ENCODE results near the gene TMEM138.
A peak's percentile ranks its signal among the peaks of the same experiment; 100 is the strongest.

The TMEM138 gene

DNA sequence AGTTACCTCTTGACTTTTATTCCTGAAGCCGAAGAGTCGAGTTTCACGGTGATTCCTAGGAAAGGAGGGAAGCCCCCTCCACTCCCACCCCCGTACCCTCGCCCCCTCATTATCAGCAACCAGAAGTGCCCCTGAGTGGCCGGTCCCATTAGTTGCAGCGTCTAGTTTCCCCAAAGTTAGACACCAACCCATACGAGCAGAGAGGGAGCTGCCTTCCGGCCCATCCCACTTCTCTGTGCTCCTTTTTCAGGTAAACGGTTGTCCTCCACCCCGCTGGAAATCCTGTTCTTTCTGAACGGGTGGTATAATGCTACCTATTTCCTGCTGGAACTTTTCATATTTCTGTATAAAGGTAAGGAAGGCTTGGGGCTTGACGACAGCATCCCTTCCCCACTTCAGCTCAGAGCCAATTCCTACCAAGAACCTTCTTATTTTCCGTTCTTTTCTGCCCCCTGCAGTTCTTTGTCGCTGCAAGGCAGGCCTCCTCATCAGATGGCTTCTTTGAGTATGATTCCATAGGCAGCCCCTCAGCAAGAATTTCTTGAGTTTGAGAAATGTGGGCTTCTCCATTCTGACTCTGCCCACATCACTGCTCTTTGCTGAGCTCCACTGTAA, 30.9 kb downstream of the TMEM138 start:
- CTCF ChIA-PET, result interaction anchor here (0.8 to 10.6 kb wide), 18 partner anchors 9 to 138 kb away, joined by 3 to 98 read pairs (median 4); partner anchors contain the start of genes CYB561A3 and TMEM138
- peak; percentile 45 for DNase-seq (ENCODE audit: extremely low spot score)
- TF ChIP-seq, protein P1, sequence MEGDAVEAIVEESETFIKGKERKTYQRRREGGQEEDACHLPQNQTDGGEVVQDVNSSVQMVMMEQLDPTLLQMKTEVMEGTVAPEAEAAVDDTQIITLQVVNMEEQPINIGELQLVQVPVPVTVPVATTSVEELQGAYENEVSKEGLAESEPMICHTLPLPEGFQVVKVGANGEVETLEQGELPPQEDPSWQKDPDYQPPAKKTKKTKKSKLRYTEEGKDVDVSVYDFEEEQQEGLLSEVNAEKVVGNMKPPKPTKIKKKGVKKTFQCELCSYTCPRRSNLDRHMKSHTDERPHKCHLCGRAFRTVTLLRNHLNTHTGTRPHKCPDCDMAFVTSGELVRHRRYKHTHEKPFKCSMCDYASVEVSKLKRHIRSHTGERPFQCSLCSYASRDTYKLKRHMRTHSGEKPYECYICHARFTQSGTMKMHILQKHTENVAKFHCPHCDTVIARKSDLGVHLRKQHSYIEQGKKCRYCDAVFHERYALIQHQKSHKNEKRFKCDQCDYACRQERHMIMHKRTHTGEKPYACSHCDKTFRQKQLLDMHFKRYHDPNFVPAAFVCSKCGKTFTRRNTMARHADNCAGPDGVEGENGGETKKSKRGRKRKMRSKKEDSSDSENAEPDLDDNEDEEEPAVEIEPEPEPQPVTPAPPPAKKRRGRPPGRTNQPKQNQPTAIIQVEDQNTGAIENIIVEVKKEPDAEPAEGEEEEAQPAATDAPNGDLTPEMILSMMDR (IDR thresholded peaks at IDR 0.05; ENCODE audit: control extremely low read depth, extremely low read depth, low read depth, missing control alignments), result peak; percentile 38
- POLR2A ChIA-PET, result interaction anchor here (0.6 to 1.9 kb wide), 3 partner anchors 15 to 42 kb away, joined by 3 to 7 read pairs (median 6); partner anchors contain the start of genes CYB561A3 and TMEM138

DNA sequence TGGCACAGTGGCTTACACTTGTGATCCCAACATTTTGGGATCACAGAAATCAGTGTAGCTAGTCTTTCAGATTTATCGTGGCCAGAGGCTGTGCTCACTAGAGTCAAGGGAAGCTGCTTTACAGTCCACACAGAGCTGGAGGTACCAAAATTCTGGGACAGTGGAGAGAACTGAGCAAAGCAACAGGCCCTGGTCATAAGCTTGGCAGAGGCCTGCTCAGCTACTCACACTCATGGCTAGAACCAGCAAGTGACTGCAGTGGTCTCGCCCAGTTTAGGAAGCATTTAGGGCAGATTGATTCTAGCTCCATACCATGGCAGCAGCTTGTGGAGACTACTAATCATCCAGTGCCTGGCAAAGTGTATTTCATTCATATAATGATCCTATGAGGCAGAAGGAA, 39.0 kb downstream of the TMEM138 start:
- DNase-seq (ENCODE audit: extremely low spot score), result no peak
- ChIA-PET POLR2A (interaction anchor here (0.6 to 1.9 kb wide), 4 partner anchors 28 to 463 kb away, joined by 3 to 5 read pairs (median 5); partner anchors contain the start of genes CYB561A3 and TMEM138), CTCF (interaction anchor here (0.8 to 10.6 kb wide), 11 partner anchors 10 to 238 kb away, joined by 3 to 98 read pairs (median 4); partner anchors contain the start of genes CPSF7, SDHAF2, TMEM138 and TMEM216)
- TF ChIP-seq, protein P1 (IDR thresholded peaks at IDR 0.05; ENCODE audit: control extremely low read depth, extremely low read depth, low read depth, missing control alignments), result no peak

DNA sequence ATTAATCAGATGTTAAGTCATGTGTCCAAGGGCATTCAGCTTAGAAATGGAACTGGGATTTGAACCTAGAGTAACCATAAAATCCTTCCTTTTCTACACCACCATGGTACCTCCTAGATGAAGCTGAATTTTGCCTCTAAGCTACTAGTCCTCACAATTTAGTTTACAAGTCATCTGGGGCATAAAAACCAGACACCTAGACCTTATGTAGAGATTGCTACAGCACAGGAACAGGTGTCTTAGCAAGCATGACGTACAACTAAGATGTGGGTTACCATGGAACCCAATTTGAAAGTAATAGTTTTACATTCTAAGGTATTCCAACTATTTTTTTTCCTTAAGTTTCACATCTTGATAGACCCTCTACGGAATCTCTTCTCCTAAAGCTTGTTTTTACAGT, 39.4 kb downstream of the TMEM138 start:
- POLR2A ChIA-PET, result interaction anchor here (0.5 to 1.9 kb wide), 5 partner anchors 28 to 463 kb away, joined by 3 to 5 read pairs (median 5); partner anchors contain the start of genes CYB561A3 and TMEM138
- TF ChIP-seq, protein P1 (IDR thresholded peaks at IDR 0.05; ENCODE audit: control extremely low read depth, extremely low read depth, low read depth, missing control alignments), result no peak
- CTCF ChIA-PET, result interaction anchor here (0.8 to 10.6 kb wide), 12 partner anchors 10 to 237 kb away, joined by 3 to 98 read pairs (median 4); partner anchors contain the start of genes CPSF7, SDHAF2, TMEM138 and TMEM216
- no peak for DNase-seq (ENCODE audit: extremely low spot score)

DNA sequence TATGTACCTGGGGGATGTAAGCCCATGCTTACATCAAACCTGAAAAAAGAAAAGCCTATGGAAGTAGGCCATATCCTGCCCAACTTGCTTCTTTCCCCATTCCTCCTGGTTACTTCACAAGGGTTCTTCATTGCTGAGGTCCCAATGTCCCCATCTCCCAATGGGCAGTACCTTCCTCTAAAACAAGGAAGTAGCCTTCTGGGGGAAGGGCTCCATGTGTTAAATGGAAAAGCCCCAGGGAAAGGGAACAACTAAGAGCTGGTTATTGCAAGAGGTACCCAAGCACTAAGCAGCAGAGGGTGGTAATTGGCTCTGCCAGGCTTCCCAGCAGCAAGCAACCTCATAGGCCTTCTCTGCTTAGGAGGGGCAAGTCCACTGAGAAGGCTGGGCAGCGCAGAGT, 41.5 kb downstream of the TMEM138 start:
- ChIA-PET CTCF (interaction anchor here (0.9 to 5.0 kb wide), 5 partner anchors 12 to 123 kb away, joined by 3 to 23 read pairs (median 4); partner anchors contain the start of gene TMEM216), POLR2A (interaction anchor here (0.6 to 1.3 kb wide), 2 partner anchors 26 to 42 kb away, joined by 3 read pairs; partner anchors contain the start of genes CPSF7, SDHAF2 and TMEM138)

DNA sequence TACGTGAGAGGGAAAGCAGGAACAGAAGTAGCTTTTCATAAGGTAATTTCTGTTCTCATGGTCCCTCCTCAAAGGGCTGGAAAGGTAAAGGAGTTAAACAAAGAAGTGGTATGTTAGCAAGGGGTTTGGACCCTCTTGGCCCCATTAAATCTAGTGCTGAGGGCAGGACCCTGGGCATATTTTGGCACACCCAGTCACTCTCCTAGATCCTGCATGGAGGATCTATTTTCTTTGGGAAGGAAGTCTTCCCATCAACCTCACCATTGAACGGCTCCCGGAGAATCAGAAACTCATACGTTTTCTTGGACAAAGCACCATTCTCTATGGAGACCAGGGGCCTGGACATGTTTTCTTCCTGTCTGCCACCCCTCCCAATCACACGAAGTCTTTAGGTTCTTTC, 41.9 kb downstream of the TMEM138 start:
- TF ChIP-seq, protein P1 (IDR thresholded peaks at IDR 0.05; ENCODE audit: control extremely low read depth, extremely low read depth, low read depth, missing control alignments), result no peak

More for the DNA sequence above, 41.5 kb downstream of the TMEM138 start:
- no peak for DNase-seq (ENCODE audit: extremely low spot score)
- TF ChIP-seq, protein P1 (IDR thresholded peaks at IDR 0.05; ENCODE audit: control extremely low read depth, extremely low read depth, low read depth, missing control alignments), result no peak

DNA sequence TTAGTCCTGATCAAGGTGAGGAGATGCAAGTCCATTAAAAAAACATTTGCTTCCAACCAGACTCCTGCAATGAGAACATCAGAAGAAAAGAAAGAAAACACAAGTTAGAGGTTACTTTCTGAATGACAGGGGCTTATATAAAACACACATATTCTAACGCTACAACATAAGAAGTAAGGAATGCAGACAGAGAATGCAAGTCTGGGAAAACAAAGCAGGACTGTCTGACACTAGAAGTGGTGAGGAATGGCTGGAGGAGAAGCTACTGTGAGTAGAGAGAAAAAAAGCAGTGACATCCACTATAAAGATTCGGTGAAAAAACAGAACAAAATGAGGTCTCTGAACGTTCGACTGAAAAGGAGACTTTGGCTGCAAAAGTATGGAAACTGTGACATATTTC, 42.5 kb downstream of the TMEM138 start:
- TF ChIP-seq, protein P1 (IDR thresholded peaks at IDR 0.05; ENCODE audit: control extremely low read depth, extremely low read depth, low read depth, missing control alignments), result no peak
- CTCF ChIA-PET, result interaction anchor here (5.0 kb wide), 1 partner anchor 19 kb away, joined by 18 read pairs; no protein-coding TSS in a partner anchor
- POLR2A ChIA-PET, result no interaction called here
- no peak for DNase-seq (ENCODE audit: extremely low spot score)

More for the DNA sequence above, 41.9 kb downstream of the TMEM138 start:
- ChIA-PET CTCF (interaction anchor here (1.1 to 5.0 kb wide), 3 partner anchors 12 to 68 kb away, joined by 3 to 23 read pairs (median 18); partner anchors contain the start of gene TMEM216), POLR2A (interaction anchor here (1.3 kb wide), 1 partner anchor 42 kb away, joined by 3 read pairs; the partner anchor contains the start of gene TMEM138)
- DNase-seq (ENCODE audit: extremely low spot score), result no peak

Data from GM10248 (cell line).